NT2/D1 (cell line): ENCODE results near the gene SRSF8.

Experiments used
- DNase-seq: peaks from one replicate; pipeline ENCODE4 v3.0.0-alpha.2; 2011; ENCODE audit warnings: low read depth, low spot score
- H3K27me3 ChIP-seq: 2 replicates; pipeline ENCODE4 v1.6.0; 2011; ENCODE audit warnings: mild to moderate bottlenecking; ENCODE audit not compliant: insufficient read length, insufficient read depth
- H3K36me3 ChIP-seq: 2 replicates; pipeline ENCODE4 v1.6.1; 2011; ENCODE audit warnings: mild to moderate bottlenecking, low read length, mixed read lengths; ENCODE audit not compliant: insufficient read depth, insufficient read length
- H3K4me1 ChIP-seq: 2 replicates; pipeline ENCODE4 v1.5.1; 2011; ENCODE audit not compliant: insufficient read depth, insufficient read length
- H3K4me3 ChIP-seq: 2 replicates; pipeline ENCODE4 v1.5.1; 2011; ENCODE audit warnings: low read depth; ENCODE audit not compliant: insufficient read length
- H3K9ac ChIP-seq: 2 replicates; pipeline ENCODE4 v1.6.0; 2011; ENCODE audit warnings: low read depth; ENCODE audit not compliant: insufficient read length
- H3K9me3 ChIP-seq: 2 replicates; pipeline ENCODE4 v1.5.1; 2011; ENCODE audit warnings: mild to moderate bottlenecking, low read length; ENCODE audit not compliant: insufficient read depth
- SUZ12 ChIP-seq: IDR thresholded peaks from 2 replicates; pipeline ENCODE4 v1.6.1; 2011; ENCODE audit not compliant: insufficient read length, insufficient read depth; ENCODE audit errors: extremely low read depth
- YY1 ChIP-seq: IDR thresholded peaks from 2 replicates; pipeline ENCODE4 v1.6.1; 2011; ENCODE audit not compliant: insufficient read length, insufficient read depth
- ZNF274 ChIP-seq: IDR thresholded peaks from 2 replicates; pipeline ENCODE4 v1.6.1; 2011; ENCODE audit warnings: mild to moderate bottlenecking, low read depth, low read length

SRSF8 gene

GRCh38 chr11:95091663-95092180, 25.0 kb downstream of the SRSF8 start:
- DNase-seq = no peak
- H3K27me3 ChIP-seq = peaks cover 30% of the 10 kb centered on the region
- H3K9me3 ChIP-seq = no peaks in the 10 kb centered on the region
- H3K4me1 ChIP-seq = peaks cover 3% of the 10 kb centered on the region
- no peak overlapping the region for H3K9ac ChIP-seq
- H3K36me3 ChIP-seq = peaks cover 4% of the 10 kb centered on the region
- no peak overlapping the region for H3K4me3 ChIP-seq
- TF ChIP-seq SUZ12 = no peak
- no peak for TF ChIP-seq ZNF274
- no peak for TF ChIP-seq YY1

DNA sequence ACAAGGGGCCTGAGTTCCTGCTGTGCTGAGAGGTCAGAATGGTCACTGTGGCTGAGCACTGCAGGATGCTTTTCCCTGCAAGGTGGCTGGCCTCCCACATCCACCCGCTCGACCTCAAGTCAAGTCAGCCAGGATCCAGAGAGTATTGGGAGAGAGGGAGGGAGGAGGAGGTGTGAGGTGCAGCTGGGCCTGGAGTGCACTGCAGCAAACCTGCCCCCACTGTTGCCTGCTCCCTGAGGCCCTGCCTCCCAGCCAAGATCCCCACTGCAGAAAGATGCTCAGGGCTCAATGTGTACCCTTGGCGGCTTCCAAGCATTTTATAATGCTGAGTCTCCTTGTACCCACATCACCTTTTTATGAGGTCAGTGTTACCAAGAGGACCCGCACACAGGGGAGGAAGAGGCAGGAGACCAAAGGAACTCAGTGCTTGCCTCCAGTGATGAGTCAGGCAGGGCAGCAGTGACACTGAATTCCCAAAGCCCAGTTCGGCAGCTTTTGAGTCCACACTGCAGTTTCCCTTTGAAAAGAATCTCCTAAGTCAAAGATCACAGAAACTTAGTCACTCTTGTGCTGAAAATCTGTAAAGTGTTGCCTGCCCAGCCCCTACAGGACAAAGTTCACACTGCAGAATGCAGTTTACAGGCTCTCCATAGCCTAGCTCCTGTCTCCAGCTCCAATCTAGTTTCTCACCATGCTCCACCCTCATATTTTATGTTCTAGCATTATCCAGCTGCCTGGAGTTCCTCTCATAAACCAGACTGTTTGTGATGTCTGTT, 26.0 kb downstream of the SRSF8 start:
- H3K4me1 ChIP-seq = peaks cover 3% of the 10 kb centered on the region
- no peak overlapping the region for H3K4me3 ChIP-seq
- no peak for DNase-seq
- no peak overlapping the region for H3K9ac ChIP-seq
- H3K9me3 ChIP-seq = no peaks in the 10 kb centered on the region
- peaks cover 30% of the 10 kb centered on the region for H3K27me3 ChIP-seq
- no peak for TF ChIP-seq SUZ12
- peaks cover 4% of the 10 kb centered on the region for H3K36me3 ChIP-seq

DNA sequence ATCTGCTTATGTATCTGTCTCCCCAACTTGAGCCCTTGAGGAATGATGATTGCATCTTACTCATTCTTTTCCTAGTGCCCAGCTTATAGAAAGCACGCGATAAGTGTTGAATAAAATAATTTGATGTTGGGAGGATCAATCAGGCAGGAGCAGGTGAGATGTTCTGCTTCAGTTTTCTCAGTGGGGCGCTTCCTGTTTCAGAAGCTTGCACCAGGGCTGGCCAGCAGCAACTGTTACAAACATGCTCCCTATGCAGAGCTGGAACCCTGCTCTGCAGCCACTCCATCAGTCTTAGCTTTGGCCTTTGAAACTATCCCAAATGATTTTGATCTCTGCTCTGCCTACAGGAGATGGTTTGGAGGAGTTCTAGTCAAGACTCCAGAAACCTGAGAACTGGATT, 26.8 kb downstream of the SRSF8 start:
- H3K4me3 ChIP-seq = no peak overlapping the region
- no peak for DNase-seq
- no peak overlapping the region for H3K9ac ChIP-seq
- H3K4me1 ChIP-seq = peaks cover 3% of the 10 kb centered on the region
- H3K27me3 ChIP-seq = peaks cover 26% of the 10 kb centered on the region
- H3K36me3 ChIP-seq = peaks cover 4% of the 10 kb centered on the region
- TF ChIP-seq ZNF274 = no peak
- no peak for TF ChIP-seq SUZ12
- no peak for TF ChIP-seq YY1
- no peaks in the 10 kb centered on the region for H3K9me3 ChIP-seq

DNA sequence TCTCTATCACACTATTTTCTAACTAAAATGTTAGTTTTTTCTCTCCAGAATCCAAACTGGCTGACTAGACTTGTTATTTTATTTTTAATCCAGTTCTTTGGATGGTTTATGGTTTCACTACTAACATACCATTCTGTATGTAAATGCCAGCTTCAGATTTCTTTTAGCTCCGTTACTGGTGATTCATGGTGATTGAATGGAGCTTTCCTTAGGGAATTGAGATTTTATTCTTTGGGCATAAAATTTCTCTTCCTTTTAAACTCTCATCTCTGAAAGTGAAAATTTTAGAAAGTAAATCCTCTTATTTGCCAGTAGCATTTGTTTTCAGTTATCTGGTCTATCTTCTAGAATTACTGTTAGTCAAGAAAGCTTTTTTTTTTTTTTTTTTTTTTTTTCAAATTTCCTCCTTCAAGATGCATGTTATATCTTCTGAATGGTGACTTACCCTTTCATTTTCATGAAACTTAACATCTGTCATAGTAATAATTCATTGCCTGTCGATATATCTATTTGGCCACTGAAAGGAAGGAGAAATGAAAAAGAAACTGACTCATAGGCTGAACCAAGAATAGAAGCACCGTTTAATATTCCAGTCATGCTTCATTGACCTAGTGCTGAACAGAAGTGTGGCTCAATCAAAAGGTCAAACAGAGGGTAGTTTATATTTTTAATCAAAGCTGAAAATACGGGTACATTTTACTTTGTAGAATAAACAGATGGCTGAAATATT, 29.3 kb downstream of the SRSF8 start:
- peaks cover 3% of the 10 kb centered on the region for H3K36me3 ChIP-seq
- peaks cover 7% of the 10 kb centered on the region for H3K27me3 ChIP-seq
- H3K9me3 ChIP-seq = no peaks in the 10 kb centered on the region
- H3K4me3 ChIP-seq = no peak overlapping the region
- TF ChIP-seq SUZ12 (no peak), YY1 (no peak), ZNF274 (no peak)
- H3K9ac ChIP-seq = no peak overlapping the region
- H3K4me1 ChIP-seq = peaks cover 3% of the 10 kb centered on the region
- DNase-seq = no peak

- Histone ChIP-seq H3K4me3 (no peak overlapping the region), H3K4me1 (peaks cover 3% of the 10 kb centered on the region), H3K36me3 (no peaks in the 10 kb centered on the region), H3K9me3 (no peaks in the 10 kb centered on the region), H3K27me3 (no peaks in the 10 kb centered on the region), H3K9ac (no peak overlapping the region)
- DNase-seq = no peak
- no peak for TF ChIP-seq SUZ12
- no peak for TF ChIP-seq YY1
- TF ChIP-seq ZNF274 = no peak
Observed at GRCh38 chr11:95097209-95097608, 30.5 kb downstream of the SRSF8 start.

- H3K4me3 ChIP-seq = no peak overlapping the region
- H3K27me3 ChIP-seq = no peaks in the 10 kb centered on the region
- no peaks in the 10 kb centered on the region for H3K4me1 ChIP-seq
- H3K9ac ChIP-seq = no peak overlapping the region
- no peaks in the 10 kb centered on the region for H3K36me3 ChIP-seq
- DNase-seq = no peak
- TF ChIP-seq YY1 = no peak
- TF ChIP-seq ZNF274 = no peak
- no peak for TF ChIP-seq SUZ12
- no peaks in the 10 kb centered on the region for H3K9me3 ChIP-seq
Observed at GRCh38 chr11:95098826-95099225, 32.1 kb downstream of the SRSF8 start.

DNA sequence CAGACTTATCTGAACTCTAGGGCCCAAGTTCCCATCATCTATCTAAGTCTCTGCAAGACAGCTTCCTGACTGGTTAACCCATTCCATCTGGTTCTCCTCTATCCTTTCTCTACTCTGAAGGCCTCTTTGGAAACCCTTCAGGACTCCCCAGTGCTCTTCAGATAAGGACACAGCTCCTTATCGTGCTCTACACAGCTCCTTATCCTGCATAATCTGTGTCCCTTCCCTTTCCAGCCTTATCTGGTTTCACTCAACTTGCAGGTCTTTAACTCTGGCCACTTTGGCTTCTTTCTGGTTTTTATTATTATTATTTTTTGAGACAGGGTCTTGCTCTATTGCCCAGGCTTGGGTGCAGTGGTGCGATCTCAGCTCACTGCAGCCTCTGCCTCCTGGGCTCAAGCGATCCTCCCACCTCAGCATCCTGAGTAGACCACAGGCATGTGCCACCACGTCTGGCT, 33.5 kb downstream of the SRSF8 start:
- no peaks in the 10 kb centered on the region for H3K27me3 ChIP-seq
- no peaks in the 10 kb centered on the region for H3K4me1 ChIP-seq
- H3K9ac ChIP-seq = no peak overlapping the region
- H3K9me3 ChIP-seq = no peaks in the 10 kb centered on the region
- H3K36me3 ChIP-seq = no peaks in the 10 kb centered on the region
- DNase-seq = no peak
- H3K4me3 ChIP-seq = no peak overlapping the region
- no peak for TF ChIP-seq SUZ12
- no peak for TF ChIP-seq ZNF274
- TF ChIP-seq YY1 = no peak
